ENCODE data around the gene NATD1. TPM values are rescaled to one million over a fixed set of nuclear protein-coding genes. Genes with fewer than 3 reads are reported as not detected.

NATD1 gene
- total and polyA plus RNA-seq, 2 of the 8 experiments (the other 6 are each of a cell fraction or from before 2014, with no cell fraction given): 5.4 to 8.4 TPM

- H2AK5ac ChIP-seq (ENCODE audit: low read depth, low read length): no peak overlapping the region
- no peak overlapping the region for H2BK15ac ChIP-seq (ENCODE audit: low read length)
- H2AFZ ChIP-seq (ENCODE audit: low read length): no peak overlapping the region
- no peak overlapping the region for H3K18ac ChIP-seq (ENCODE audit: extremely low read depth, low read length)
- DNase-seq (ENCODE audit: low read depth in 1 of 2, low spot score in 2 of 2) (no peak), FAIRE-seq (no peak)
- ChIA-PET CTCF (ENCODE audit: partially characterized antibody) (interaction anchor here (0.9 to 1.2 kb wide), 2 partner anchors 13 to 33 kb away, joined by 5 read pairs; no protein-coding TSS in a partner anchor), POLR2A (ENCODE audit: partially characterized antibody) (no interaction called here)
- no peak overlapping the region for H3K4me3 ChIP-seq (ENCODE audit: extremely low read depth in 1 of 4, insufficient read depth in 2 of 4, low read depth in 3 of 4, low read length in 4 of 4)
- H3K56ac ChIP-seq (replicated peaks; ENCODE audit: insufficient read length, low read depth, low read length): no peak overlapping the region
- no peak overlapping the region for H2BK120ac ChIP-seq (replicated peaks; ENCODE audit: low read depth, low read length)
- no peaks in the 10 kb centered on the region for H4K20me1 ChIP-seq (replicated peaks in 1 of 2; ENCODE audit: control insufficient read depth in 1 of 2, insufficient read depth in 2 of 2, low read length in 2 of 2)
- H3K27ac ChIP-seq (ENCODE audit: low read depth, low read length): no peak overlapping the region
- peaks cover 7% of the 10 kb centered on the region; the same call in 1 of the 2 replicates for H3K23me2 ChIP-seq (ENCODE audit: low read depth, low read length)
- no peak overlapping the region for H2BK20ac ChIP-seq (ENCODE audit: low read length)
- H3K79me1 ChIP-seq (ENCODE audit: low read depth, low read length): no peaks in the 10 kb centered on the region; the same call in 1 of the 2 replicates
- H3K4me1 ChIP-seq (replicated peaks in 1 of 4; ENCODE audit: control insufficient read depth in 3 of 4, insufficient read depth in 4 of 4, low read length in 3 of 4): peaks cover 0 to 1% (median 0%) of the 10 kb centered on the region in 4 experiments; a peak in 3 of 7 replicates
- no peak overlapping the region for H3K14ac ChIP-seq (ENCODE audit: insufficient read length)
- no peak overlapping the region for H3K9ac ChIP-seq (replicated peaks in 1 of 4; ENCODE audit: extremely low read depth in 1 of 4, low read depth in 3 of 4, low read length in 3 of 4)
- H3K4me2 ChIP-seq (ENCODE audit: insufficient read depth in 1 of 2, low read depth in 2 of 2, low read length in 2 of 2): no peak overlapping the region
- H3K9me3 ChIP-seq (ENCODE audit: insufficient read depth in 2 of 2, low read depth in 1 of 2, low read length in 1 of 2): no peaks in the 10 kb centered on the region
- no peak overlapping the region for H2BK5ac ChIP-seq (ENCODE audit: low read depth, low read length)
- H4K8ac ChIP-seq (ENCODE audit: extremely low read depth, insufficient read depth, low read length): no peak overlapping the region
- no peak overlapping the region for H2BK12ac ChIP-seq (ENCODE audit: low read depth, low read length)
- H3K23ac ChIP-seq (ENCODE audit: insufficient read length): no peak overlapping the region
- H3K79me2 ChIP-seq (ENCODE audit: control insufficient read depth in 1 of 2, insufficient read depth in 2 of 2, low read length in 2 of 2): no peaks in the 10 kb centered on the region
- no peak overlapping the region for H4K5ac ChIP-seq (ENCODE audit: insufficient read length, low read depth, low read length)
- peaks cover 3 to 27% (median 15%) of the 10 kb centered on the region in 4 experiments for H3K27me3 ChIP-seq (replicated peaks in 1 of 4; ENCODE audit: control insufficient read depth in 3 of 4, extremely low read depth in 1 of 4, insufficient read depth in 3 of 4, low read length in 3 of 4)
- H3K36me3 ChIP-seq (ENCODE audit: control insufficient read depth in 2 of 4, insufficient read depth in 4 of 4, low read length in 3 of 4): no peaks in the 10 kb centered on the region
- H3K4ac ChIP-seq (replicated peaks; ENCODE audit: insufficient read length, low read depth, low read length): no peak overlapping the region
- WGBS, 2 experiments (ENCODE audit: extremely low coverage in 1 of 2, insufficient coverage in 1 of 2, insufficient read length in 1 of 2, insufficient replicate concordance in 2 of 2, low coverage in 1 of 2, low lambda C conversion rate in 2 of 2, missing lambda C conversion rate in 1 of 2): 87% methylated on average over 14 of the region's 14 CpGs; no CpG with 5 or more reads in 1 of the 2 experiments
- no peak overlapping the region for H4K91ac ChIP-seq (replicated peaks; ENCODE audit: insufficient read length, low read length)
Measured at GRCh38 chr17:21272881-21273792, 19.9 kb upstream of the NATD1 start.
